HG03066 (cell line): ENCODE data around the gene USP7.
"Not testable (repeated sequence)": the region's sequence is repeated elsewhere in the genome, so short reads cannot be mapped to it uniquely, and the experiment has no call there.

Experiments used
- ATAC-seq: cut with Tn5 transposase; IDR thresholded peaks from one replicate; pipeline ENCODE4 v1.9.1; 2021; ENCODE audit warnings: low read depth; ENCODE audit not compliant: unreplicated experiment

Gene USP7

GRCh38 chr16:8886593-8887430 is 76.9 kb downstream of the USP7 start:
- ATAC-seq, result no peak

- no peak for ATAC-seq
Measured at GRCh38 chr16:8885674-8886592, 77.8 kb downstream of the USP7 start.

GRCh38 chr16:8882725-8883377 is 80.9 kb downstream of the USP7 start:
- no peak for ATAC-seq

- no peak for ATAC-seq
Measured at GRCh38 chr16:8882041-8882617, 81.6 kb downstream of the USP7 start, which contains the start of gene LITAFD. LITAFD (plus strand) TSS chr16:8882351; CDS start chr16:8884356, 2,005 bp downstream.

- ATAC-seq, result no peak
Measured at GRCh38 chr16:8880839-8881510, 82.7 kb downstream of the USP7 start.

- ATAC-seq, result no peak
Measured at GRCh38 chr16:8878523-8878911, 85.2 kb downstream of the USP7 start.

- ATAC-seq, result no peak
Measured at GRCh38 chr16:8877894-8878522, 85.7 kb downstream of the USP7 start.

- ATAC-seq, result not testable (repeated sequence)
Measured at GRCh38 chr16:8875317-8875716, 88.4 kb downstream of the USP7 start.

GRCh38 chr16:8874388-8874787 is 89.3 kb downstream of the USP7 start:
- no peak for ATAC-seq

GRCh38 chr16:8873866-8874195 is 89.9 kb downstream of the USP7 start:
- ATAC-seq, result not testable (repeated sequence)

GRCh38 chr16:8872967-8873865 is 90.5 kb downstream of the USP7 start:
- no peak for ATAC-seq

GRCh38 chr16:8872071-8872470 is 91.6 kb downstream of the USP7 start:
- ATAC-seq, result no peak

GRCh38 chr16:8869988-8870241 is 93.8 kb downstream of the USP7 start:
- ATAC-seq, result not testable (repeated sequence)

- ATAC-seq, result no peak
Measured at GRCh38 chr16:8869212-8869987, 94.3 kb downstream of the USP7 start.

GRCh38 chr16:8868416-8869211 is 95.1 kb downstream of the USP7 start, which contains the start of gene CARHSP1:
CARHSP1 (minus strand) TSS chr16:8869006; CDS start chr16:8859328, 9,678 bp downstream.
- ATAC-seq, result peak; percentile 71

- no peak for ATAC-seq
Measured at GRCh38 chr16:8867932-8868415, 95.7 kb downstream of the USP7 start.
